ENCODE results near the gene PLCL1.

The PLCL1 gene

GRCh38 chr2:198060277-198060676 is 255.9 kb downstream of the PLCL1 start:
- DNase-seq (ENCODE audit: low spot score): no peak

GRCh38 chr2:198062826-198063225 is 258.4 kb downstream of the PLCL1 start:
- DNase-seq (ENCODE audit: low spot score): no peak

GRCh38 chr2:198063242-198063641 is 258.8 kb downstream of the PLCL1 start:
- DNase-seq (ENCODE audit: low spot score): no peak

- DNase-seq (ENCODE audit: low spot score): no peak
Observed at GRCh38 chr2:198065322-198065721, 260.9 kb downstream of the PLCL1 start.

GRCh38 chr2:198066597-198066996 is 262.2 kb downstream of the PLCL1 start:
- no peak for DNase-seq (ENCODE audit: low spot score)

GRCh38 chr2:198072655-198073054 is 268.3 kb downstream of the PLCL1 start:
- DNase-seq (ENCODE audit: low spot score): no peak

GRCh38 chr2:198073253-198073652 is 268.9 kb downstream of the PLCL1 start:
- DNase-seq (ENCODE audit: low spot score): peak; percentile 1

GRCh38 chr2:198077477-198077876 is 273.1 kb downstream of the PLCL1 start:
- no peak for DNase-seq (ENCODE audit: low spot score)

- no peak for DNase-seq (ENCODE audit: low spot score)
Observed at GRCh38 chr2:198080879-198081765, 276.7 kb downstream of the PLCL1 start.

- DNase-seq (ENCODE audit: low spot score): no peak
Observed at GRCh38 chr2:198084156-198084555, 279.8 kb downstream of the PLCL1 start.

- no peak for DNase-seq (ENCODE audit: low spot score)
Observed at GRCh38 chr2:198096002-198096401, 291.6 kb downstream of the PLCL1 start.

- no peak for DNase-seq (ENCODE audit: low spot score)
Observed at GRCh38 chr2:198096965-198097364, 292.6 kb downstream of the PLCL1 start.

GRCh38 chr2:198097630-198098029 is 293.2 kb downstream of the PLCL1 start:
- no peak for DNase-seq (ENCODE audit: low spot score)

GRCh38 chr2:198098386-198098785 is 294.0 kb downstream of the PLCL1 start:
- DNase-seq (ENCODE audit: low spot score): no peak

GRCh38 chr2:198098918-198099317 is 294.5 kb downstream of the PLCL1 start:
- no peak for DNase-seq (ENCODE audit: low spot score)

- DNase-seq (ENCODE audit: low spot score): no peak
Observed at GRCh38 chr2:198100346-198100745, 296.0 kb downstream of the PLCL1 start.

- DNase-seq (ENCODE audit: low spot score): no peak
Observed at GRCh38 chr2:198101688-198102087, 297.3 kb downstream of the PLCL1 start.

- DNase-seq (ENCODE audit: low spot score): no peak
Observed at GRCh38 chr2:198102120-198102519, 297.7 kb downstream of the PLCL1 start.

GRCh38 chr2:198102856-198103255 is 298.5 kb downstream of the PLCL1 start:
- DNase-seq (ENCODE audit: low spot score): no peak

GRCh38 chr2:198106621-198107385 is 302.4 kb downstream of the PLCL1 start:
- no peak for DNase-seq (ENCODE audit: low spot score)

GRCh38 chr2:198113316-198113715 is 308.9 kb downstream of the PLCL1 start:
- DNase-seq (ENCODE audit: low spot score): no peak

- no peak for DNase-seq (ENCODE audit: low spot score)
Observed at GRCh38 chr2:198114064-198114463, 309.7 kb downstream of the PLCL1 start.

GRCh38 chr2:198115201-198115600 is 310.8 kb downstream of the PLCL1 start:
- no peak for DNase-seq (ENCODE audit: low spot score)
